ENCODE data around the gene TMEM201.

TMEM201 gene

DNA sequence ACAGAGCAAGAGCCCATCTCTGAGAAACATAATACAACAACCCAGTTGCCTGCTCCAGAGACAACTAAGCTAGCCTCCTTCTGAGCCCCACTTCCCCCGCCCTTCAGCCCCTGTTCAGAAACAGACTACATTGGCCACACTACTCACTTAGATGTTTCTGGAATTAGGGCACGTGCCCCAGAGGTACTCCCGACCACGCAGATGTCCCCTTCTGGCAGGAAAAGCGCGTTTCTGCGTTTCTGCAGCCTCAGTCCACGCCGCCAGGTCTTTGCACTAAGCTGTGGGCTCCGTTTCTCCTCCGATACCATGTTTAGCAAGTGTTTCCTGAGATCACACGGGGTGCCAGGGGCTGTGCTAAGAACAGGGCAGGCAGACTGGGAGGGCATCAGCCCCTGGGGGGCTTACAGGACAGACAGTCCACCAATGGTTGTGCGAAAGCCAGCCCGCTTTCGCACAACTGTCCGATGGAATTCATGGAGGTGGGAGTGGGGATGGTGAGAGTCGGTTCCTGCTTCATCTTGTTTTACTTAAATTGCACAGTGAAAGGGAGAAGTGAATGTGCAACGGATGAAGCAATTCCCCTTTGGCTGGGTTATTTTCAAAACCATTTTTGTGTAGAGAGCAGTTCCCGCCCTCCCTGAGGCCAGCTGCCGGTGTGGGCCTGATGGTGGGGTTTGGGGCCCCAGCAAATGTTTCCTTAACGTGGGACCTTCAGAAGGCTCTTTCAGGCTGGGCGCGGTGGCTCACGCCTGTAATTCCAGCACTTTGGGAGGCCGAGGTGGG is 65.5 kb downstream of the TMEM201 start:
- DNase-seq, result no peak

DNA sequence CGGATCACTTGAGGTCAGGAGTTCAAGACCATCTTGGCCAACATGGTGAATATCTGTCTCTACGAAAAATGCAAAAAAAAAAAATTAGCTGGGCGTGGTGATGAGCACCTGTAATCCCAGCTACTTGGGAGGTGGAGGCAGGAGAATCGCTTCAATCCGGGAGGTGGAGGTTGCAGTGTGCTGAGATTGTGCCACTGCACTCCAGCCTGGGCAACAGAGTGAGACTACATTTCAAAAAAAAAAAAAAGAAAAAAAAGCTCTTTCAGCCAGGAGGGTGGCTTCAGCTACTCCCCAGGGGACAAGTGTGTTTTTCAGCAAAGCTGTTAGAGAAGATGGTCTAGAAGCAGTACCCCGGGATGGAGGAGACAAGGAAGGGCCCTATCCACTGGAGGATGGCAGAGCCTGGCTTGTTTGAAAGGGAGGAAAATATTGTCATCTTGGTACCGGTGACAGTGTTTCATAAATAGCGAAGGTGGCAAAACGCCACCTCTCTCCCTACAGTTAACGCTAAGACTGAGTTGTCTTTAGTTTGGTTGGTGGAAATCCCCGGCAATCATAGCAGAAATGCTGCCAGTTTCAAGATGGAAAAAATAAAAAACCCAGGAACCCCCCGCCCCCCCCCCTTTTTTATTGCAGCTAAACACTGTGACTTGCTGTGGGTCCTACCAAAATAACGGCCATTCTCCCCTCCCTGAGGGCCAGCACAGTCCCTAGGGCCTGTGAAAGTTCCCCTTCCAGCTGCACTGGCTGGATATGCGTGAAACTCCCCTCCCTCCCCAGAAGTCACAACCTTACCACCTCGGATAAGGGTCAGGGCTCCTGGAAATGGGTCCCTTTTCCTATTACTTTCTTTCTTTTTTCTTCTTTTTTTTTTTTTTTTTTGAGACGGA is 66.4 kb downstream of the TMEM201 start:
- no peak for DNase-seq

GRCh38 chr1:9655836-9656235 is 67.1 kb downstream of the TMEM201 start:
- no peak for DNase-seq

DNA sequence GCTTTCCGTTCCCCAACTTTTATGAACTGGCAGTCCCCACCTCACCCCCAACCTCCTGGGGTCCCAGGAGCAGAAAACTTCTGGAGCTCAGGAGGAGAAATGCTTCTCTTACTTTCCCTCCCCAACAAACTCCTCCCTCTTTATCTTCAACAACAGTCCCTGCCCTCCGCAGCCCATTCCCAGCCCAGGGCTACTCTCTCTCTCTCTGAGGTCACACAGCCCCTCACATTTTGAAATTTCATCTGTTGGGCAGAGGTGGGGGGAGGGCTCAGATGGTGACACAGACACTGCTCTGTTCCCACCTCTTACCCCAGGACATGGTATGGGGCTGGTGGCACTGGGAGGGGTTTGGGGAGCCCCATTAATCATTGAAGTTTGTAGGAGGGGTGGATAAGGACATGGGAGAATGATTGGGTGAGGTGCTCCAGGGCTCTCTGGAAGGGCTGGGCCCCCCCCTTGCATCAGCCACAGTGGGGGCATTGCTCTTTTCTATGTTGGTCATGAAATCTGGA is 68.9 kb downstream of the TMEM201 start:
- no peak for DNase-seq

GRCh38 chr1:9658199-9658598 is 69.5 kb downstream of the TMEM201 start:
- no peak for DNase-seq

GRCh38 chr1:9659328-9659727 is 70.6 kb downstream of the TMEM201 start:
- DNase-seq, result no peak

GRCh38 chr1:9663257-9663656 is 74.5 kb downstream of the TMEM201 start:
- no peak for DNase-seq

All from NCI-H1694 (cell line).